NK-92 (cell line): ENCODE data around the gene C17orf67.
A peak's percentile ranks its signal among the peaks of the same experiment; 100 is the strongest.

Experiments
- DNase-seq: peaks from one replicate; lab custom pipeline; 2025; ENCODE audit not compliant: unreplicated experiment; lab: John Stamatoyannopoulos, UW

Gene C17orf67, protein sequence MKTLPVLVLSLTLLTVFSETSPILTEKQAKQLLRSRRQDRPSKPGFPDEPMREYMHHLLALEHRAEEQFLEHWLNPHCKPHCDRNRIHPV

DNA sequence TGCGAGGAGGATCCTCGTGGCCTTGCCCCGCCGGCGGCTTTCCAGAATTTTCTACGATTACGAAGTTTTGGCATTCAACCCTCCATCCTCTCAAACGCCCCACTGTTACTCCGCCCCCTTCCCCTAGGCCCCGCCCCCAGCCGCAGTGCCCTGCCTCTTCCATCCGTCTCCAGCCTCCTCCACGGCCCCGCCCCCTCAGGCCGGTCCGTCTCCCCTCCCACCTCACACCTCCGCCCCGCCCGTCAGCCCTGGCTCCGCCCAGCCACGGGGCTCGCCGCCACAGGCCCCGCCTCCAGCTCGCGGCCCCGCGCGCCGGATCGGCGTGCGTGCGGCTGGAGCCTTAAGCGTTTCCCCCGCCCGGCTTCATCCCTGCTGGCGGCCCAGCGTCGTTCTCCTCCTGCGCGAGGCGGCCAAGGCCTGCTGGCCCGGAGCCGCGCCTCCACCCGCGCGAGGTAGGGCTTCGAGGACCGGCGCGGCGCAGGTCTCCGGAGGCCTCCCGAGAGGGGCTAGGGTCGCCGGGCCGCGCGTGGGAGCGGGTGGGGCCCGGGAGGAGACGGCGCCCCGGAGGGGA, at the start of gene C17orf67, which contains the start of gene DGKE:
Gene C17orf67, minus strand, starts transcription at position 112 of the 571 bp plus-strand sequence. CDS start 18,110 bp downstream, outside the sequence.
Gene DGKE, plus strand, starts transcription at position 343 of the 571 bp plus-strand sequence. CDS start 645 bp downstream, outside the sequence.
- DNase-seq, result peak; percentile 96

DNA sequence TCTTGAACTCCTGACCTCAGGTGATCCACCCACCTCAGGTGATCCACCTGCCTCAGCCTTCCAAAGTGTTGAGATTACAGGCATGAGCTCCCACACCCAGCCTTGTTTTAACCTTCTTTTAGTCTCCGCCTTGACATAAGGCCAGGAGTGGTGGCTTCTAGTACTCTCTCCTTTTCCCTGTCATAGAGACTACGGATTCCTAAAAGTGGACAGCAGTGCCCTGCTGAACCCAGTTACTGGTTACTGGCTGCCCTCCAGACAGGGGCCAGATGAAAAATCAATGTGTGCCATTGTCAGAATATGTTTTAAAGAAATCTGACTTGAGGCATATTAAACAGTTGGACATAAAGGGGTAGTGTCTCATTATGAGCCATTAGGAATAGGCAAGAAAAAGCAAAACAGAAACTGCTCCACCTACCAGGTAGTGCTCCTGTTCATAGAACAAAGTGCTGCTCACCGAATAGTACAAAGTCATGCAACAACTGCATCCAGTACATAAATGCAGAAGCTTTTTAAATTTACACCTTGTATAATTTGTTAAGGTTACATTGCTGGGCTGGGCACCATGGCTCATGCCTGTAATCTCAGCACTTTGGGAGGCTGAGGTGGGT, 48.1 kb upstream of the C17orf67 start:
- no peak for DNase-seq

DNA sequence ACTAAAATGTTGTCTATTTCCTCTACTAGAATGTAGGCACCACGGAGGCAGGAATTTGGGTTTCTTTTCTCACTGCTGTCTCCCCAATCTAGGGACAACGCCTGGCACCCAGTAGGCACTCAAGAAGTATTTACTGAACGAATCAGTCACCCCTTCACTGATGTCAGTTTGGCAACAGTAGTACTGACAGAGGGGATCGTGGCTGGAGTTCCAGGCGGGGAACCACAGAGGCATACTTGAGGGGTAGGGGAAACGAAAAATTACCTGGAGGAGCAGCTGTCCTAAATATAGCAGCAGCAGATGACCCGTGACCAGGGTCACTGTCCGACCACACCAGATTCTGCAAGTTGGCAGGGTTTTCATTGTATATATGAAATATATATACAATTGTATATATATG, 46.9 kb upstream of the C17orf67 start:
- DNase-seq, result no peak

DNA sequence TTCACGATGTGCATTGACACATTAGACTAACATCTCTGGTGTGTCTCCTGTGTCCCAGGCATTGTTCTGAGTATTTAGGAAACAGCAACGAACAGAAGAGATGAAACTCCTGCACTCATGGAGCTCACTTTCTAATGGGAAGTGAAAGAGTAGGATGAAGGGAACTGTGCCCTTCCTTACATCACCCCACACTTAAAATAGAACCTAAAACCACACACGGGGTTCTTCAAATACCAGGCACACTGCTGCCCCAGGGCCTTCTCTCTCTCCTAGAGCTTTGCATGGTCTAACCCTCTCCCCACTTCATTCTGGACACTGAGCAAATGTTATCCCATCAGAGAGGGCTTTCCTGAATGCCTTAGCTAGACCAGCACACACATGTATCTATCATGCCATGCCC, 46.4 kb upstream of the C17orf67 start:
- no peak for DNase-seq

DNA sequence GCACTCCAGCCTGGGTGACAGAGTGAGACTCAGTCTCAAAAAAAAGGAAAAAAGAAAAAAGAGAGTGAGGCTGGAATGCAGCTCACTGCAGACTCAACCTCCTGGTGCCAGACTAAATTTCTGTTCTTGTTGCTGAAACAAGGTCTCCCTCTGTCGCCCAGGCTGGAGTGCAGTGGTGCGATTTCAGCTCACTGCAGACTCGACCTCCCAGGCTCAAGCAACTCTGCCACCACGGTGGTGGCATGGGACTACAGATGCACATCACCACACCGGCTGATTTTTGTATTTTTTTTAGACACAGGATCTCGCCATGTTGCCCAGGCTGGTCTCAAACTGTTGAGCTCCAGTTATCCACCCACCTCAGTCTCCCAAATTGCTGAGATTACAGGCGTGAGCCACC, 45.6 kb upstream of the C17orf67 start:
- DNase-seq, result no peak

DNA sequence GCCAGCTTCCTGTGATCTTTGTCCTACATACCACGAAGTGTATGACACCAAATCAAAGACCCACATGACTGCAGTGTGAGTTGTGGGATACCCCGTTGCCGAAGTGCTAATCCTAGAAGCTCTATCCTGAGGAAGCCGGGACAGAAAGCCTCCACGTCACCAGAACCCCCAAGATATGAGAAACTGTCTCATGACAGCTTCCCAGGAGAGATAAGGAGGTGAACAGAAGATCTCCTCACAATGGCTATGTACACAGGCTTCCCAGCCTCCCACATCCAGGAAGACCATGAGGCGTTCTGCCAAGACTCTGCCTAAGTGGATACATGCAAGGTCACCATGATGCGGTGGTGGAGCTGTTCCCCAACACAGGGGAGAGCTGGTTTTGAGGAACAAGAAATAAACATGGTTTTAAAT, 43.1 kb upstream of the C17orf67 start:
- no peak for DNase-seq

DNA sequence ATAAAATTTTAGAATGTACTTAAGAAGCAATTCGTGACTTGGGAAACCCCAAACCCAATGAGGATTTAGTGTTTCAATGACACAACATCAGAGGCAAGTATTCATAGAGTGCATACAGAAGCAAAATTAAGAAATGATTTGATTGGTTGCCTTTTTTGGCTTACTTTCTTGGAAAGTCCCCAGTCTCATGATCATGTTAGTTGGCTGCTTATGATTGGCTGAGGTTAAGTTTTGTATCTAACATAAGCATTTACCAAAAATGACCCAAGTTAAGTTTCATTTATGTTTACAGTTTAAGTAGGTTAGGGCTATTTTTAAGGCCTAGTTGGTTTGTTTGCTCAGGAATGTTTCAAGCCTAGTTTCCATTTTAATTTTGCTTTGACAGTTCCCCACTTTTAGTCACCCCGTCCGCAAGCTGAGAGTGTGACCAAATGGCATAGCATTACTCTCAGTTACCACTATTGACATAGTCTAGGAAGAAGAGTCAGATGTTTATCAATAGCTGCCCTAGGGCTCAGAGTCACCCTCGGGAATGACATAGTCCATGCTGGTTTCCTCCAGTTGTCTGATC, 36.4 kb upstream of the C17orf67 start:
- DNase-seq, result no peak

DNA sequence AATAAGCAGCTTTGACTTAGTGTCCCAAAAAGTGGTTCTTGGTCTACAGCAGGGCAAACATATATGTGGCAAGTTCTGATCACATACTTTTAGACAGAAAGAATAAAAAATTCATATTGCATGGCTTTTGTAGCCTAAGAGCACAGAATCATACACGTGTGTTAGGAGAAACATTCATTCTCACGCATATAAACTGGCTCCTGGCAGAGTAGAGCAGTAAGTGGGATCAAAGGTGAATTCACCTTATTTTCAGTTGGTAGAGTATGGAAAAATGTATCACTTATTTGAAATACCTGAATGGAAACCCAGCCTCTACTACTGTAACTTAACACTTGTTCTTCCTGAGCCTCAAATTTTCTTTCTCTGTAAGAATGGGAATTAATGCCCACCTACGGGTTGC, 35.0 kb upstream of the C17orf67 start:
- no peak for DNase-seq

DNA sequence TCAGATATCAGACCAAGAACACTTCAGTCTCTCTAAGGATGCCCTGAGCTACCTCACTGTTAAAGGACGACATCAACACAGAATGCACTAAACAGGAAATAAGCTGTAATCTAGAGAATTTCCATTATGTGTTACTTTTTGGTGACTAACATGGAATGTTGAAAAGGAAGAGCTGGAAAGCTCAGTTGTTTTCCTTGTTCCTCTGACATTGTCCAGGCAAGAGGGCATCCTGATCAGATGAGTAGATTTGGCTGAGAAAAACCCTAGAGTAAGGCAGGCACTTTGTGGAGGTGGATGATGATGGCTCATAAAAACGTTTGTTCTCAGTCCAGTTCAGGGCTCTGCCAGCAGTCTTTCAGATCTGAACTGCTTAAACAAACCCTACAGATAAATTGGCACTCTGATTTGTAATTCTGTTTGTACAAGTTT, 34.2 kb upstream of the C17orf67 start:
- DNase-seq, result no peak

DNA sequence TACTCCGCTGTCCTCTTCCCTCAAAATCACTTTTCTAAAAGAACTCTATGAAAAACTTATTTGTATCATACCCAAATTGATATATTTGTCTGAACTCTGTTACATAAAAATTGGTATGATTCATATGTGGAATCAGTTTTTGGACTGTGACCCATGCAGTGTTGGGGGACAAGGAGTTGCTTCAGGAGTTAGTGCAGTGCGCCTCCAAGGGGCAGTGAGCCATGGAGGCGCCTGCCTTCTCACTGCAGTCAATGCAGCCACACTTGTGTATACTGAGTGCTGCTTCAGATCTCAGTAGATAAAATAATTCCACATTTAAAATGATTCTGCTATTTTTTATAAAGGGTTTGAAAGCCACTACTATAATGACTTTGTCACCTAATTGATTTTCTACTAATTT, 32.8 kb upstream of the C17orf67 start:
- DNase-seq, result no peak

DNA sequence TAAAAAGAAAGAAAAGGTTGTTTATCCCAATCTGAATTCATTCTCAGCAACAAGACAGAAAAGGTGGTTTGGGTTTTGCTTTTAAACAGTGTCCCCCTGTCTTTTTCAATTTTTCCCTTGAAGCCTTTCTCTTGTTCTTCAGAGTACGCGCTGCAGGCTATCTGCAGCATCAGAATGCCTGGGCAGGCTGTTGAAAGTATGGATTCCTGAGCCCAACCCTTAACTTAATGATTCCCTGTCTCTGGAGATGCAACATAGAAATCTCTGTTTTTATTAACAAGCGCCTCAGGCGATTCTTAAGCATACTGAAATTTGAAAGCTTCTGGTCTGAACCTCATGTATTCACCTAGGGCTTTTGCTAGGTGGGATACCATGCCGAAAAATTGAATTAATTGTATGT, 32.4 kb upstream of the C17orf67 start:
- no peak for DNase-seq

DNA sequence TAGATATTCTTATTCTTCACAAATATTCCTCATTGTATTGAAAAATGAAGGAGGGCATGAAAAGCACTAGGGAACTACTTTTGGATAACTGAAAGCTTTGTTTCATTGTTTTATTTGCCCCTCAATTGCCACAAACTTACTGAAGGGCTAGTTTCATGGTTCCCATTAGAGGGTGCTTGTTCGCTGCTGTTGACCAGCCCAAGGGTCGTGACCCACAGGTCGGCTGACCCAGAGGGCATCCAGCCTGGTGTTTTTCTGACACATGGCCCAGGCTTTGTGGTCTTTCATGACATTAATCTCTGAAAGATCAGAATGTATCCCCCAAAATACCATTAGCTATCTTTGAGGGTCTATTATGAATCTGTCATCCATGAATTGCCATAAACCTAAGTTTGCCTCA, 30.3 kb upstream of the C17orf67 start:
- no peak for DNase-seq

DNA sequence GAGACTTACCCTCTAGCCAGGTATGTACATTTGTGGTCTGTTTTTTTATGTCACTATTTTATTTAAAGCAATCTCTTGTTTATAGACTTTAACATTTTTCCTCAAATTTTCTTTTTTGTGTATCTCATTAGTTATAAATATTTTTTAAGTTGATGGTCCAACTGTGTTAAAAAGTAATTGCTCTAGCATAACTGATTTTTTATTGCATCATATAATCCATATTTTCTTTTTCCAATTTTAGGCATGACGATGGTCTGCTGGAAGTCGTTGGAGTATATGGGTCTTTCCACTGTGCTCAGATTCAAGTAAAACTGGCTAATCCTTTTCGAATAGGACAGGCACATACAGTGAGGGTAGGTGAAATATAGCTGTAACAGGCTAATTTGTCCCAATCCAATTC, 28.2 kb upstream of the C17orf67 start:
- DNase-seq, result no peak

DNA sequence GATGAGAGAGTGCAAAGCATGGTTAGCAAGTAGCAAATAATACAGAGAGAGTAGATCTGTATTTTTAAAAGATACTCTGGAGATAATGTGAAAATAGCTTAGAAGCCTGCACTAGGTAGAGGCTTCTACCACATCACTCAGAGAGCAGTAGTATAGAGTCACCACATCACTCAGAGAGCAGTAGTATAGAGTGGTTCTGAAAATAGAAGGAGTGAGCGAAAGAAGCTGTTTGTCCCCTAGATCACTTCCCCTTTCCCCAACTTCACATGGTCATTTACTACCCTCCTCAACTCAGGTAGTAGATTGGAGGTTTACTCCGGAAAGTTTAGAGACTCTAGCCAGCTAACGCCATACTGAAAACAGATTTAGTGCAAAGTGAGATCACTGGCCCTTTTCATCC, 17.3 kb upstream of the C17orf67 start:
- DNase-seq, result no peak

DNA sequence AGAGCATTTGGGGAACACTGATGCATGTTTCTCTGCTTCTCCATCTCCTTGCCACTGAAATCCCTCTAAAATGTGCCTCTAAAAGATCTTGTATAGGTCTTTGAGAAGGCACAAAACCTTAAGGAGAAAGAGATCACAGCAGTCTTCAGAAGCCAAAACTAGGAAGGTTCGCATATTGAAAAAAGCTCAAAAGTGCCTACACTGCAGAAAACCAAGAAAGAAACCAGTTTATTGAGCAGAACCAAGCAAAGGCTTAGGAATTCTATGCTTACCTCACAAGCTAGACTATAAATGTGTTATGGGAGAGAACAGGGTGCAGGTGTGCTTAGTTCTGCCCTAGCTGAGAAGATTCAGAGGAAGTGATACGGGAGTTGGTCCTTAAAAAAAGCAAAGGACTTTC, 16.9 kb upstream of the C17orf67 start:
- DNase-seq, result no peak

DNA sequence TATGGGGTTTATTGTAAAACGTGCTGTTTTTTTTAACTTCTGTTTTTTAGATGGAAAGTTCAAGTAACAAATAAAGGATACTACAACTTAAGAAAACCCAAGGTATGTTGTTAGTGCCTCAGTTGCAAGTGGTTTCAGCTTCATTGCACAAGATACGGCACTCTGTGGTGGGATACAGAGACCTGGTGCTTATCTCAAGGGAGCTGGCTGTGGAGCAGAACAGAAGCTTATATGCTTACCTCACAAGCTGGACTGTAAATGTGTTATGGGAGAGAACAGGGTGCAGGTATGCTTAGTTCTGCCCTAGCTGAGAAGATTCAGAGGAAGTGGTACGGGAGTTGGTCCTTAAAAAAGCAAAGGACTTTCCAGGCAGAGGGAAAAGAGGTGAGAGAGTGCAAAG, 15.4 kb upstream of the C17orf67 start:
- DNase-seq, result no peak

DNA sequence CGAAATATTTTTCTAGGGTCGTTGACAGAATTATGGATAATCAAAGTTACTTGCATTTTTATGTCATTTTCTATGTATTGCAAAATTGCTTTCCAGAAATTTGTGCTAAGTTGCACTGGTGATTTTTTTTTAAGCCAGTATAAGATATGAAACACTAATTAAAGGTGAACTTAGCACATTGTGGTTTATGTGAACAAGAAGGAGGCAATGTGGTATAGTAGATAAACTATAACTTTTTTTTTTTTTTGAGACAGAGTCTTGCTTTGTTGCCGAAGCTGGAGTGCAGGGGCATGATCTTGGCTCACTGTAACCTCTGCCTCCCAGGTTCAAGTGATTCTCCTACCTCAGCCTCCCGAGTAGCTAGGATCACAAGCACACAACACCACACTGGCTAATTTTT, 13.4 kb upstream of the C17orf67 start:
- no peak for DNase-seq

DNA sequence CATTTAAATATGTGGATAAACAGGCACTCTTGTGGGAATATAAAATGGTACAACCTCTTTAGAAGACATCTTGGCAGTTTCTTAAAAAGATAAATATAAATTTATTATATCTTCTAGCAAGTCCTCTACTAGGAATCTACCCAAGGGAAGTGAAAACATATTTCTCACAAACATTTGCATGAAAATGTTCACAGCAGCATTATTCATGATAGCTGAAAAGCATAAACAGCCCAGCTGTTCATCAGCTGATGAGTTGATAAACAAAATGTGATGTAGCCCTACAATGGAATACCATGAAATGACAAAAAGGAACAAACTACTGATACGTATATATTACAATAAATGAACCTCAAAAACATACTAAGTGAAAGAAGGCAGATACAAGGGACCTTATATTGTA, 12.2 kb upstream of the C17orf67 start:
- DNase-seq, result no peak

DNA sequence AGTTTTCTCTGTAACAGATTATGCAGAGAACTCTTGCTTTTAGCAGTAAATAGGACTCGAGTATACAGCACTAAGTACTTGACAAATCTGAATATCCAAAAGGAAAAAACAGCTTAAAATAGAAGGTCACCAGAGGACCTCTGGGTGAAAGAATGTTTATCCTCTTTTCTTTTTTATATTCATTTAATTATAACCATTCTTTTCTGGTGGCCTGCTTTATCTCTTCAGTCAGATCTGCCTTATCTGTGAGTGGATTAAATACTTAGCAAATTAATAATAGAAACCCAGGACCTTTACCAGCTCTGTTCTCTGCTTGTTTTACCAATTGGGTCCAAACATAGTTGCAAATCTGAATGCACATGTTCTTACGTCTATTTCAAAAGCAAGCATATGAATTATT, 8.9 kb upstream of the C17orf67 start:
- no peak for DNase-seq

DNA sequence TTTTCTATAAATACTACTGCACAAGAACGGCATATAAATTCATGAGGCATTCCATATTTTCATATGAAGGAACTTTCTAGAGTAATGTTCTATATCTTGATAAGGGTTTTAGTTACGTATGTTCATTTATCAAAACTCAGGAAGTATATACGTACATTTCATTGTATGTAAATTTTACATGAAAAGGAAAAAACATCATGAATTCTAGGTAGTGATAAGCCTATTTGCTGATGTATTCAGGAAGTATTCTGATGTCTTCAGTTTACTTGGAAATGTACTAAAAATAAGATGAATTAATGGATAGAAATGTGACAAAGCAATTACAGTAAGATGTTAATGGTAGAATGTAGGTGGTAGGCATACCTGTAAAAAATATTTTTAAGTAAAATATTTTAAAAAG, 5.0 kb upstream of the C17orf67 start:
- no peak for DNase-seq

DNA sequence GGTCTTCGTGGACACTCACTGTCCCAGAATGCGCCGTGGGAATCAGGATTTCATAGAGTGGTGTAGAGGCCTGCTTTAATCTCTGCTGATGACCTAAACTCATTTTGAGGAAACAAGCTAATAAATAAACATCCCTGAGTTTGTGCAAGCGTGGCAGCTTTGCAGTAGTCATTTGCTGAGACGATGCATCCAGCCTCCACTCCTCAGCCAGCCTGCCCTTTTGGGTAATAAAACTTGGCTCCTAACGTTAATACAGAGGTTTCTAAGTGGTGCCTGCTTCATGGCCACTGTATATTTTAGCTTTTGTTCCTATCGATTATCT, 1.5 kb upstream of the C17orf67 start:
- no peak for DNase-seq

DNA sequence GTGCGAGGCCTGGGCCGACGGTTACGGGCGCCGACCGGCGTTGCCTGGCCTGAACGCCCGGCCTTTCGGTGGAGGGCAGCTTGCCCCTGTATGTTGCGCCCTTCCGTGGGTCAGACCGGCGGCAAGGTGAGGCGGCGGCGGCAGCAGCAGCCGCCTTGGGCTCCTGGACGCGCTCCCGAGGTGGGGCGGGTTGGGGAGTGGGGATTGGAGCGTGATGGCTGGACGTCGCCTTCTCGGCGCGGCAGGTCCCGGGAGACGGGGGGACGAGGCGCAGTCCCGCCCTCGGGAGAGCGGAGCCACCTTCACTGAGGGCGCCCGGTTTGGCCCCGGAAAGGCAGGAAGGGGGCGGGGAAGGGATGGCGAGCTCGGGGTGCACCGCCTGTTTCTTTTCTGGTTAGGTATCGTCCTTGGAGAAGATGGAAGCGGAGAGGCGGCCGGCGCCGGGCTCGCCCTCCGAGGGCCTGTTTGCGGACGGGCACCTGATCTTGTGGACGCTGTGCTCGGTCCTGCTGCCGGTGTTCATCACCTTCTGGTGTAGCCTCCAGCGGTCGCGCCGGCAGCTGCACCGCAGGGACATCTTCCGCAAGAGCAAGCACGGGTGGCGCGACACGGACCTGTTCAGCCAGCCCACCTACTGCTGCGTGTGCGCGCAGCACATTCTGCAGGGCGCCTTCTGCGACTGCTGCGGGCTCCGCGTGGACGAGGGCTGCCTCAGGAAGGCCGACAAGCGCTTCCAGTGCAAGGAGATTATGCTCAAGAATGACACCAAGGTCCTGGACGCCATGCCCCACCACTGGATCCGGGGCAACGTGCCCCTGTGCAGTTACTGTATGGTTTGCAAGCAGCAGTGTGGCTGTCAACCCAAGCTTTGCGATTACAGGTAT, 902 bp upstream of the C17orf67 start:
- no peak for DNase-seq
